ENCODE measurements around the gene FSD1.

The FSD1 gene

GRCh38 chr19:4320419-4320818 lies 16.0 kb downstream of the FSD1 start:
- no peak for DNase-seq

- DNase-seq = no peak
These were observed 18.7 kb downstream of the FSD1 start for GRCh38 chr19:4322942-4323665.

DNA sequence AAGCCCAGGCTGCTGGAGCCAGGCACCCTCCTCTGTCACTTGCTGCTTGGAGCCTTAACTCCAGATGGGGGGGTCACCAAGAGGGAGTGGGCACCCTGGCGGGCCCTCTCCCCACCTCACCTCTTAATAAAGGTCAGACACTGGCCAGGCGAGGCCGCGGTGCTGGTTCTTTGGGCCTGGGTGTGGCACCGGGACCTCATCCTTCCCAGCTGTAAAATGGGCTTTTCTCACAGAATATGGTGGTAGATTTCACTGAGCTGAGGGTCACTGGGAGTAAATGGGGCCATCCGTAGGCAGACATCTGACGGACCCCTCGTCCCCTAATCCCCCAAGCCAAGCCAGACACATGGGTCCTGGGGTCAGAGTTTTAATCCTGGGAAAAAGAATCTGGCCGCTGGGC lies 19.3 kb downstream of the FSD1 start:
- no peak for DNase-seq

- DNase-seq = no peak
These were observed 19.8 kb downstream of the FSD1 start for GRCh38 chr19:4324228-4324627.

GRCh38 chr19:4326215-4326836 lies 21.9 kb downstream of the FSD1 start:
- no peak for DNase-seq

DNA sequence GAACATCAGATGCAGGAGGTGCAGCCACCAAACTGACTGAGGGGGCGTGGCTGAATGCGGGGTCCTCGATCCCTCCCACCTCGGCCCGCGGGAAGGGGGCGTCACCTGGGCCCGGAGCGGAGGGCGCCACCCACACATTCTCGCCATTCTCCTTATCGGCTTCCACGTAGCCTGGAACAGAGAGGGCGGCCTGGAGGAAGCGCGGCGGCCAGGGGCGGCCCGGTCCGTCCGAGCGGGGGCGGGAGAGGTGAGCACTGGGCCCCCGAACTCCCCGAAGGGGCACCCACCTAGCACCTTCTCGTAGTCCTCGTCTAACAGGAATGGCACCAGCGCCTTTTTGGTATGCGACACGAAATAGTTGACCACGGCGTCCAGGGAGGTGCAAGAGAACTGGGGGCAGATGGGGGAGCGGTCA lies 22.4 kb downstream of the FSD1 start:
- peak in 1 of 2 donors; percentile 36 for DNase-seq

DNA sequence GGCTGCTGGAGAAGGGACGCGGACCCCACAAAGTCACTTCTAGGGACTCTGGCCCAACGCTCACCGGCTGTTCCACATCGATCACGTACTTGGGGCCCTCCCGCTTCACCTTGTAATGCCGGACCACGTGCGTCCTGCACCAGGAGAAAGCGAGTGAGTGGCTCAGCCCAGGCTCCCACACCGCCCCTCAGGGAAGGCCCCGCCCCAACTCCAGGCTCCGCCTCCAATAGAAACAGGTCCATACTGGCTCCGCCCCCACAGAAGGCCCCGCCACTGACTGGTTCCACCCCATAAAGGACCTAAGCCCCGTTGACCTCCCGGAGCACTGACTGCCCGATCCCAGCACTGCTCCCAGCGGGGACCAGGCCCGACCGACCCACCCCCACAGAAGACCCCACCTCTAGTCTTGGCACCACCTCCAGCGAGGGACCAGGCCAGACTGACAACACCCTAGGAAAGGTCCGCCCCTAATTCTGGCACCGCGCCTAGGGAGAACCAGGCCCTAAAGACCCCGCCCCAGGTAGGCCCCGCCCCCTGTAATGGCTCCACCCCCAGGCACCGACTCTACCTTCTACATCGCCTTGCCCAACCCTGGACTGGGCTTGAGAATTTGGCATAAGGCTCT lies 23.0 kb downstream of the FSD1 start:
- DNase-seq = peak; percentile 78 to 81

DNA sequence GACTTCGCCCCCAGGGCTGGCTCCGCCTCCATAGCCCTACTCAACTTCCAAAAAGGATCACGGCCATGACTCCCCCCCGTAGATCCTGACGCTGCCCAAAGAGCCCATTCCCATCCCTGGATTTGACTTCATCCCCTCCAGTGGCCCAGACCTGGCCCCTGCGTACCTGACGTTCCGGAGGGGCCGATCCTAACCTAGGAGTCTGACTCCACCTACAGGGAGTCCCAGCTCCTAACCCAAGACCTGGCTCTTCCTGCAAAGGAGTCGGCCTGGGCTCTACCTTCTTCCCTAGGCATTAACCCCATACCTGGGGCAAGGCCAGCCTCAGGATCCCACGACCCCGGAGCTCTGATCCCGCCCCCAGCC lies 23.5 kb downstream of the FSD1 start:
- DNase-seq = no peak

DNA sequence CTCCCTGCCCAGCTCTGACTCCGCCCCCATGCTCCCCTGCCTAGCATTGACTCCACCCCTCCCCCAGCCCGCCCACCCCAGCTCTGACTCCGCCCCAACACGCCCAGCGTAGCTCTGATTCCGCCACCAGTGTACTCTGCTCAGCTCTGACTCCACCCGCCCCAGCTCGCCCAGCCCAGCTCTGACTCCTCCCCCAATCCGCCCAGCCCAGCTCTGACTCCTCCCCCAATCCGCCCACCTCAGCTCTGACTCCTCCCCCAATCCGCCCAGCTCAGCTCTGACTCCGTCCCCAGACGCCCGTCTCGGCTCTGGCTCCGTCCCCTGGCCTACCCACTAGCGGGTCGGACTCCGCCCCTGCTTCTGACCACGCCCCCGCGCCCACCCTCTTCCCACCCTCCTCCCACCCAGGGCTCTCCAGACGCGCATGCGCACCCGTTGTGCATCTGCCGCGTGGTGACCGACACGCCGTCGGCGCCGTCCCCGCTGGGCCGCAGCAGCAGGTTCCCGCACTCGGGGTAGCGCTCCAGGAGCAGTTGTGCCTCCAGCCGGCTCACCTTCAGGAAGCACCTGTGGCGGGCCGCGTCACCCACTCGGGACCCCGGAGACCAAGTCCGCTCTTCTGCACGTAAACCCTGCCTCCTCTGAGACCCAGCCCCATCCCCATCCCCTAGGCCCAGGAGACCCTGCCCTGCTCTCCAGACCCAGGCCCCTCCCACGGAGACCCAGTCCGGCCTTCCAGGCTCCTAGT lies 24.0 kb downstream of the FSD1 start:
- peak; percentile 96 to 97 for DNase-seq

DNA sequence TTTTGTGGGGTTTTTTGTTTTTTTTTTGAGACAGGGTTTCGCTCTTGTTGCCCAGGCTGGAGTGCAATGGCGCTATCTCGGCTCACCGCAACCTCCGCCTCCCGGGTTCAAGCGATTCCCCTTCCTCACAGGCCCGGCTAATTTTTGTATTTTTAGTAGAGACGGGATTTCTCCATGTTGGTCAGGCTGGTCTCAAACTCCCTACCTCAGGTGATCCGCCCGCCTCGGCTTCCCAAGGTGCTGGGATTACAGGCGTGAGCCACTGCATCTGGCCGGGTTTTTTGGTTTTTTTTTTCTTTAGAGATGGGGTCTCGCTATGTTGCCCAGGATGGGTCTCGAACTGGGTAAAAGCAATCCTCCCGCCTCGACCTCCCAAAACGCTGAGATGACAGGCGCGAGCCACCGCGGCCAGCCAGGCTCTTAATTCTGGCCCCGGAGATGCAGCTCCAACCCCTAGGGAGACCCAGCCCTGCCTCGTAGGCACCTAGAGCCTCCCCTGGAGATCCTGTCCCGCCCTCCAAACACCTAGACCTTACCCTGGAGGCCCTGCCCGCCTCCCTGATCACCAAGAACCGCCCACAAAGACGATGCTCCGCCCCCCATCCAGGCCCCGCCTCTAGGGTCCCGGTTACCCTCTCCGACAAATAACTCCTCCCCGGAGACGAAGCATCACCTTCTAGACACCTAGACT lies 24.7 kb downstream of the FSD1 start:
- DNase-seq = peak; percentile 34 to 38

DNA sequence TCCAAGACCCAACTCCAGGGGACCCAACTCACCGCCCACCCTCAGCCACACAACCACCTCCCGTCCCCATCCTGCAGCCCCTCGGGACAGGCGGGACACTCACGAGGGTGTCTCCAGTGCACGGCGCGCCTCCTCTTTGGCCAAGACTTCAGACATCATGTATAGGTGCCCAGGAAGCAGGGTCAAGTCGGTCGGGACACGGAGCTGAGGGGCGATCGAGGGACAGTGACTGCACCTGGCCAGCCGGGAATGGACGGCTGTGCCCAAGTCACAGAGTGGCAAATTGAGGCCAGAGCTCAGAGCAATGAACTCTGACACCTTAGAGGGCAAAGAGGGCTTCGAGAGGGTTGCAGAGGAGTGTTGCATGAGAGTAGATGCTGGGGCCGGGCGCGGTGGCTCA lies 25.5 kb downstream of the FSD1 start:
- no peak for DNase-seq

DNA sequence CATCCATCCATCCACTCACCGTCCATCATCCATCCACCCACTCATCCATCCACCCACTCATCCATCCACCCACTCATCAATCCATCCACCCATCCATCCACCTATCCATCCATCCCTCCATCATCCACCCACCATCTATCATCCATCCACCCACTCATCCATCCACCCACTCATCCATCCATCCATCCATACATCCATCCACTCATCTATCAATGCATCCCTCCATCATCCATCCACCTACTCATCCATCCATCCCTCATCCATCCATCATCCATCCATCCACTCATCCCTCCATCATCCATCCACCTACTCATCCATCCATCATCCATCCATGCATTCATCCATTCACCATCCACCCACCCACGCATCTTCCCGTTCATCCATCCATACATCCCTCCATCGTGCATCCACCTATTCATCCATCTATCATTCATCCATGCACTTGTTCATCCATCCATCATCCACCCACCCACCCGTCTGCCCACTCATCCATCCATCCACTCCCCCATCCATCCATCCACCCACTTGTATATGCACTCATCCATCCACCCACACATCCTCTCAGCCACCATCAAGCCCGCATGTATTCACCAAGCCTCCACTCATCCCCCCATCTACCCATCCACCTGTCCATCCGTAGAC lies 30.7 kb downstream of the FSD1 start:
- no peak for DNase-seq

- DNase-seq = no peak
These were observed 33.6 kb downstream of the FSD1 start for GRCh38 chr19:4337906-4338440.

GRCh38 chr19:4338441-4339355 lies 34.3 kb downstream of the FSD1 start, which contains the start of gene STAP2:
Gene STAP2, minus strand, starts transcription at chr19:4338827. Its CDS starts 74 bp downstream, at chr19:4338753.
- peak; percentile 29 to 33 for DNase-seq

DNA sequence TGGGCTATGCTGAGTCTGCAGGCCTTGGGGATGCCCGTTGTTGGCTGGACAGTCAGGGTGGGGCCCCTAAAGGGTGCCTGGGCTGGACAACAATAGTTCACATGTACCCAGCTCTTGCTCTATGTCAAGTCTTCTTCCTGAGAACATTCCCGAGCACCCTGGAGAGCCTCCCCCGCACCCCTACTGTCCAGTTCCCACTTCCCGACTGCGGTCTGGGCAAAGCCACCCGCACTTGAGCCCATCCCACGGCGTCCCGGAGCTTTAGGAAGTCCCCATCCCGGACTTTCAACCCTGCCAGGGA lies 37.9 kb downstream of the FSD1 start:
- DNase-seq = no peak

- peak; percentile 98 to 99 for DNase-seq
These were observed 38.4 kb downstream of the FSD1 start for GRCh38 chr19:4342615-4343369.

DNA sequence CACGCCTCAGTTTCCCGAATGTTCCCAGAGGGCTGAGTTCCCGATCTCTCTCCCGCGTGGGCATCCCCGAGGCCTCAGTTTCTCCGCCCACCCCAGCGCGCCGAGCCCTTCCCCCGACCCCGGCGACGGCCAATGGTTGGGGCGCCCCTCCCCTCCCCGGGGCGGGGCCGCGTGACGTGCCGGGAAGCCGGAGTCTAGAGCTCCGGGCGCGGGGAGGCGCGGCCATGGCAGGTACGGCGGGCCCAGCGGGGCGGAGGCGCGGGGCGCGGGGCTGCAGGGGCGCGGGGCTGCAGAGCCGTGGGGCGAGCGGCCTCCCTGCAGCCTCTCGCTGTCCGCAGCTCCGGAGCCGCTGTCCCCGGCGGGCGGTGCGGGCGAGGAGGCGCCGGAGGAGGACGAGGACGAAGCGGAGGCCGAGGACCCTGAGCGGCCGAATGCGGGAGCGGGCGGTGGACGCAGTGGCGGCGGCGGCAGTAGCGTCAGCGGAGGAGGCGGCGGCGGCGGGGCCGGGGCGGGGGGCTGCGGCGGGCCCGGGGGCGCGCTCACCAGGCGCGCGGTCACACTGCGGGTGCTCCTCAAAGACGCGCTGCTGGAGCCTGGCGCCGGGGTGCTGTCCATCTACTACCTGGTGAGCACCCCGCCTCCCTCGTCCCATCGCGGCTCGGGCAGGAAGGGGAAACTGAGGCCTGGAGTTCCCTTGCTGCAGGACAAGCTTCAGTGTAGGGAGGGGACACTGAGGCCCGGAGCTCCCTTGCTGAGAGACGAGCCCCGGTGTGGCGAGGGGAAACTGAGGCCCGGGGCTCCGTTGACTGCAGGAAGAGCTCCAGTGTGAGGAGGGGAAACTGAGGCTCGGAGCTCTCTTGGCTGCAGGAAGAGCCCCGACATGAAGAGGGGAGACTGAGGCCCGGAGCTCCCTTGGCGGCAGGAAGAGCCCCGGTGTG lies 39.2 kb downstream of the FSD1 start, which contains the start of gene MPND:
Gene MPND (plus strand): TSS at position 193 of the 938 bp plus-strand sequence. CDS start 32 bp downstream, at position 225.
- peak; percentile 84 to 90 for DNase-seq

GRCh38 chr19:4345342-4346019 lies 41.1 kb downstream of the FSD1 start:
- DNase-seq = no peak

All from CD4-positive, alpha-beta T cell treated with Interleukin-4 for 1 hour (primary cell).